UCSD-AML1 (cell line): ENCODE data around the gene WDR27.
"Not testable (repeated sequence)": the region's sequence is repeated elsewhere in the genome, so short reads cannot be mapped to it uniquely, and the experiment has no call there.

Experiments
- DNase-seq: peaks from one replicate; lab custom pipeline; 2025; ENCODE audit not compliant: unreplicated experiment; lab: John Stamatoyannopoulos, UW

Gene WDR27

DNA sequence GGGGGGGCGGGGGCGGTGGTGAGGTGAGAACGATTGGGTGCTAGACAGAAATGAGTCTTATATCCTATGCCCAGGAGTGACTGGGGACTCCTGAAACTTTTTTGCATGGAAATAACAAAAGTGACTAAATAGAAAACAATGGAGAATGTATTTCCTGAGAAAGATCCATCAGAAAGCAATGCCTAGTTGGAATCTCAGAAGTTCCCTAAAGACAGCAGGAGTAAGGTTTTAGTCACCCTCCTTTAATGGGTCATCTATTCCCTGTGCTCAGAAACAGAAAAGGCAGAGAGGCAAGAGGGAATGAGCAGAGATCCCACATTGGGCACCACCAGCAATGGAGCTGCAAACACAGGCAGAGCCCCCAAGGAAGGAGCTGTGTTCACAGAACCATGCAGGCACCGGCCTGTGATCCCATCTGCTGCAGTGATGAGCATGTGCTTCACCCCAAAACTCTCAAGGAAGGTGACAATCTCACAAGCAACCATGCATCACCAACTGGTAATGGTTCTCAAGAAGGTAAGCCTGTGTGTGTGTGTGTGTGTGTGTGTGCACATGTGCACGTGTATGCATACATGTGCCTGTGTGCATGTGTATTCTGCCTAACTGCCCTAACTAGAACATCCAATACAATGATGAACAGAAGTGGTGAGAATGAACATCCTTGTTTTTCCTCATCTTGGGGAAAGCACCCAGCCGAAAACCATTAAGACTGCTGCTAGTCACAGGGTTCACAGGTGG is 168.4 kb downstream of the WDR27 start:
- DNase-seq, result no peak

DNA sequence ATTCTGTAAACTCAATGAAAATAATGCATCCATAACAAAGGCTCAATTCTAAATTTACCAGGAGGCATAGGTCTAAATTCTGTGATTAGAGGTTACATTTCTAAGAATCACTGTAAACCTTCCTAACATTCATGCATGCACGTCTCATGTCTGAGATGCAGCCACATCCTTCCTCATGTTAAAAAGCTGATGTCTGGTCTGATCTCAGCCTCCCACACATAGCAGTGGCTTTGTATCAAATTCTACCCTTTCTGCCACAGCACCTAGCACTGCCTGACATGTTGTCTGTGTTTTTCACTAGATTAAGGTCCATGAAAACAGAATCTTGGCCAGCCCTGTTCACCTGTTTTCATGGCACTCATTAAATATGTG is 171.1 kb downstream of the WDR27 start:
- DNase-seq, result no peak

DNA sequence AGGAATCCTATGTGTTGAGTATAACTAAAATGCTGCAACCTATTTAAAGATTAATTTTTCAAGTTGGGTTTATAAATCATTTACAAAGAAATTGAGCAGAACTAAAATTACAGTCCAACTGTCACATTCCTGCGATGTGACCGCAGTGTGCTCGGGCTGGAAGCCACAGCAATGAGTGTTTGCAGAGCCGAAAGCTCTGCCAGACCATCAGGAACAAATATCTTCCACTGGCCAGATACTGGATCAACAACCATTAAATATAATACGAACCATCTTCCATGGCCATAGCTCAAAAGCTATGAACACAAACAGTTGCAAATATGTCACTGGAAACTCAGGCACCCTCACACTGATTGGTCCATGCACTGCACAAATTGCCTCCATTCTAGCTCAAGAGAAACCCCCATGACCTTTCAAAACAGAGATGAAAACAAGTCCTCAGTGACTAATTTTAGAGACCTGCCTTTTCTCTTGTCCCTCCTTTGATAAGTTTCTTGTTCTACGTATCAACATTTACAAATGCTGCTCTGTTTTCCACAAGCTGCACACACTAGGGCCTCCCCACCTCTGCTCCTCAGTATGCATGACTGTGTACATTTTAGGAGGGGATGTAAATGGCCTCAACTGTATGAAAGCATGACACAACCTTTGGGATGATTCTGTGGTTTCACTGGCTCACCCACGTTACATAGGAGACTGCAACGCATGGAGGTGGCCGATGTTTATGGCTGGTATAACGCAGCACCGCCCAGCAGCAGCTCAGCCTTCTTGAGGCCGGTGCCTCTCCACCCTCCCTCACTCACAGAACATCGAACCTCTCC is 171.7 kb downstream of the WDR27 start:
- DNase-seq, result no peak

DNA sequence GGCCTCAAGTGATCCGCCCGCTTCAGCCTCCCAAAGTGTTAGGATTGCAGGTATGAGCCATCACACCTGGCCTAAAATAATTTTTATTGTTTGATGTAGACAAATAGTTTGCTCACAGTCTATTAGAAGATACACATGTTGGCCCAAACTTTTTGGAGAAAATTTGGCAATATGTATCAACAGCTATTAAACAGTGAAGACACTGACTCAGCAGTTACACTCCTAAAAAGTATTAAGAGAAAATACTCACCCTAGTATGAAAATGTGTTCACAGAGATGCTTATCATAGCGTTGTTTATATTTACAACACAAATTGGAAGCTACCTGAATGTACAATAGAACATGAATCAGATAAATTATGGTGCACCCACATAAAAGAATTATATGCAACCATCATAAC is 173.1 kb downstream of the WDR27 start:
- DNase-seq, result no peak

DNA sequence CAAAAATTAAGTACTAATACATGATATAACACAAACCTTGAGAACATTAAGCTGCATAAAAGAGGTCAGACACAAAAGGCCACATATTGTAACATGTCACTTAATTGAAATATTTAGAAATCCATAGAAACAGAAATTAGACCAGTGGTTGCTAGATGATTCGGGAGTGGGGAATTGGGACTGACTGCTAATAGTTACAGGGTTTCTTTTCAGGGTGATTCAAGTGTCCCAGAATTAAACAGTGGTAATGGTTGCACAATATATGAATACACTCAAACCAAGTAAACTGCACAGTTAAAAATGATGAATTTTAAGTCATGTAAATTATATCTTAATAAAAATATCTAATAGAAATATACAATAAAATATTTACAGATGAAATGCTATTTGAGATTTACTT is 174.5 kb downstream of the WDR27 start:
- DNase-seq, result no peak

DNA sequence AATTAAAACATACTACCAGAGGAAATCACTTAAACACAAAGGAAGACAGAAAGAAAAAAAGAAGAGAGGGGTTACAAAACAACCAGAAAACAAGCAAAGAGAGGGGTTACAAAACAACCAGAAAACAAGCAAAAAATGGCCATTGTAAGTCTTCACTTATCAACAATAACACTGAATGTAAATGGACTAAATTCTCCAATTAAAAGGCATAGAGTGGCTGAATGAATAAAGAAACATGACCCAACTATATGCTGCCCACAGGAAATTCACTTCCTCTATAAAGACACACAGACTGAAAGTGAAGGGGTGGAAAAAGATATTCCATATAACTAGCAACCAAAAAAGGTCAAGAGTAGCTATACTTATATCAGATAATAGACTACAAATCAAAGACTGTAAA is 180.0 kb downstream of the WDR27 start:
- DNase-seq, result no peak

DNA sequence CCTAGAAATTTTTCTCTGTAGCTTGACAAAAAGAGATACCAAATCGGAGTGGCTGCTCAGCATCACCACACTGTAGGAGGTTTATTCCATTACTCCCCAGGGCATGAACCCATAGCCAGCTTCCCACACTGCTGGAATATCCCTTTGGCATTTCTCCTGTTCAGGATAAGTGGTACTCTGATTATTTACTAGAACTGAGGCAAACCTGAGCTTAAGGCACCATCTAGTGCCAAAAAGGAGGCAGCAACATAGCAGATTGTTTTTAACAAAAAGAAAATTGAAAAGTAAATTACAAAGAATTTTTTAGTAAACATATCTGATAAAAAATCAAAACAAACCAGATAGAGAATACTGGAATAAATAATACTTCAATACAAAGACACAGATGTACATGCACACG is 181.7 kb downstream of the WDR27 start:
- no peak for DNase-seq

DNA sequence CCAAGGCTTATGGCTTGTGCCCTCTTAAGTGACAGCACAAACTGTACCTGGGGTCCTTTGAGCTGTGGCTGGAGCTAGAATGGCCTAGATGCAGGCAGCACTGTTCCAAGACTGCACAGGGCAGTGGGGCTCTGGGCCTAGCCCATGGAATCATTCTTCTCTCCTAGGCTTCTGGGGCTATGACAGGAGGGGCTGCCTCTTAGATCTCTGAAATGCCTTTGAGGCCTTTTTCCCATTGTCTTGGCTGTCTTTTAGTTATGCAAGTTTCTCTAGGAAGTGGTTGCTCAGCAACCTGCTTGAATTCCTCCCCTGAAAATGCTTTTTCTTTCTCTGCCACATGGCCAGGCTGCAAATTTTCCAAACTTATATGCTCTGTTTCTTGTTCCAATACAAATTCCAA is 183.4 kb downstream of the WDR27 start:
- DNase-seq, result no peak

DNA sequence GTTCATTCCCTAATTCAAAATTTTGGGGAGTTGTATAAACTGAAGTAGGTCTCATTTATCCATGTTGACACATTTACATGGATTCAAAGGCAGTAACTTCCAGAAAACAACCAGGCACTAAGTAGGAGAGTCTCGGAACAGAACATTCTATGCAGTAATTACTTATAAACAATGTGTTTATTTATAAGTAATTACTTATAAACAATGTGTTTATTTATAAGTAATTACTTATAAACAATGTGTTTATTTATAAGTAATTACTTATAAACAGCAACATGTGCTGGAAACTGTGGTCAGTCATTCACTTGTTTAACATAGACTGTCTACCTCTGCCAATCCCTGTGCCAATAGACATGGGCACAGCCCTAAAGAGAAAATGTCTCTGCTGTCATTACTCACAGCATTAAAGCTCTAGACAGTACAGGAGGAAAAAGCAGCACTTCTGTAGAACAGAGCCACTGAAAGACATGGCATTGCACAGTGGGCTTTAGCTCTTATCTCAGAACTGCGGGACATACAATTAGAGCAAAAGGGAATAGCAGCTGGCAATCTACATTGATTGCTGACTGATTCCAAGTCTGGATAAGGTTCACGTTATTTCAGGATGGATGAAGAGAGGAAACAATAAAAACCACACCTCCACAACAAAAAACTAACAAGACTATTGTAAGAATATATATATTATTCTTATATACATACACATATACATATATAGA is 188.2 kb downstream of the WDR27 start:
- DNase-seq, result no peak

DNA sequence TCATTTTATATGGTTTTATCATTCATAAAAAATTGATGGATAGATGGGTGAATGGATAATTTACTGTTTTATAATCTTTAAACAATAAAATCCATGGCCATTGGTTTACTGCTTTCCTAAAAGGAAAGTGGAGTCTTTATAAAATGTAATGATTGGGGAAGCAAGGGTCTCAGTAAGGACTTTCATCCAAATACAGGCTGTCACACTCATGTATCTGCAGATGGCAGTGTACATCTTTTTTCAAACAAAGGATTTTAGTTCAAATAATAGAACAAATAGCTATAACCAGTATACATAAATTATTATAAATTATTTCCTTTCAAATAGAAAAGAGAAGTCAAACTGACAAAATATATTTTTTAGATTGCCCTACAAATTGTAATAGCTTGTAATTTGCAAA is 190.0 kb downstream of the WDR27 start:
- DNase-seq, result not testable (repeated sequence)

DNA sequence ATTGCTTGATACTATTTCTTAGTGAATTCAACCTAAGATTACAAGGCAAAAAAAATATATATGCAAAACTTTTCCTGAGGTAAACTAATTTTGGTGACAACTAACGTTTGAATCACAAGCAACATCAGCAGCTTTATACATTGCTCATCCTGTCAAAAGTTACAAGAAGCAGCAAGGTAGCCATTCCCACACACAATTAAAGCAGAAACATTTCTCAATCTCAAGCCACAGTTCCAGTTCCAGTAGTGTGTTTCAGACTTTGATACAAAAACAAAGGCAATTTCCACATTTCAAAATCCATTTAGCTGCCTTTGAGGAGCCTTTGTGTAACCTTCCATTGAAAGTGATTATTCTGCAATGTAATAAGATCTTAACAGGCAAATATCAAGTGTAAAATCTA is 191.0 kb downstream of the WDR27 start:
- no peak for DNase-seq

DNA sequence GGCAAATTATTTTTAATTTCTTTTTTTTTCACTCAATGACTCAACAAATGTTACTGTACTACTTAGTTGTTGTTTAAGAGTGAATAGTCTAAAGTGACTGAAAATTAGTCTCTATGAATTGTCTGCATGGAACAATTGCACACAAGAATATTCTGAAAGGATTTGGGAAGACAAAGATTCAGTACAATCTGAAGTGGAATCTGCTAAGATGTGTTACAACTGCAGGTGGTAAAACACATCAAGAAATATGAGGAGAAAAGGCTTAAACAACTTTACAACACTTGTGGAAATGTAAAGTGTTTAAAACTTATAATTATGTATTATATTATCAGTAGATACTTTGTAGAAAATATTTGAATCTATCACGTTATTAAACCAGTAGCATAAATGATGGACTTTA is 193.4 kb downstream of the WDR27 start:
- DNase-seq, result no peak

DNA sequence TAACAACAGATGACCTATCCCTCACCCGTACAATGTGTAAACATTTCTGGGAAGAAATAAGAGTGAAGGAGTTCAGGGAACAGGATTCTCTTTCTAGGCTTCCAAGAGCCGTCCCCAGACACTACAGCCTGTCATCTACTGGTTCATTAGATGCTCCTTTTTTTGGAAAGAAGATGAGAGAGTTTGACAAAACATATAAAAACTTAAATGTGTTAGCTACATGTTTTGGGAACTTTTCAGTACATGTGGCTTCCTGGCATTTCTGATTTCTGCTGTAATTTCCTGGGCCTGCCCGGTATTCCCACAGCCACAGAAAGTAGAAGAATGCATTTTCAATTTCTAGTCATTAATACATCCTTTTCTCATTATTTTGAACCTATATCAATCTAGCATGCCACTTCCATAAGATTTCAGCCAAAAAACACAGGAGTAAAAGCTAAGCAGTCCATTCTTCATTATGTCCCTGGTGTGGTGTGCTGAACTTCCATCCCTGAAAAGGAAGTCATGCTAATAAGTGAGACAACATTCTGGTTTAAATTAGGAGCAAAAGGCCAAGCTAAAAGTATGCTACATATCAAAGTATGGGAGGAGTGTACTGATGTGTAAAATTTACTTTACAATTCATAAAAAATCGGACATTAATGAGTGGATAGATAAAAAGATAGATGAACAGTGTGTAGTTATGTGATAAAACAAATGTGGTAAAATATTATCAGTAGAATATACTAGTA is 198.2 kb downstream of the WDR27 start:
- no peak for DNase-seq

DNA sequence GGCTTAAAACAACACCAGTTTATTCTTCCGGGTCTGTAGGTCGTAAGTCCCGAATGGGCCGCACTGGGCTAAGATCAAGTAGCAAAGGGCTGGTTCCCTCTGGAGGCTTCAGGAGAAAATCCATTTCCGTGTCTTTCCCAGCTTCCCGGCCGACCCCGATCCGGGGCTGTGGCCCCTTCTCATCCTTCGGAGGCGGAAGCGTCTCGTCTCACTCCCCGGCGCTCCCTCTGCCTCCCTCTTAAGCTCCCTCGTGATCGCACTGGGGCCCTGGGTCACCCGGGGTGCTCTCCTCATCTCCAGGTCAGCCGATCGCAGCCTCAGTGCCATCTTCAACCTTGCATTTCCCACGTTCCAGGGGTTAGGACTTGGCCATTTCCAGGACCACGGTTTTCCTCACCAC is 199.4 kb downstream of the WDR27 start:
- DNase-seq, result no peak

DNA sequence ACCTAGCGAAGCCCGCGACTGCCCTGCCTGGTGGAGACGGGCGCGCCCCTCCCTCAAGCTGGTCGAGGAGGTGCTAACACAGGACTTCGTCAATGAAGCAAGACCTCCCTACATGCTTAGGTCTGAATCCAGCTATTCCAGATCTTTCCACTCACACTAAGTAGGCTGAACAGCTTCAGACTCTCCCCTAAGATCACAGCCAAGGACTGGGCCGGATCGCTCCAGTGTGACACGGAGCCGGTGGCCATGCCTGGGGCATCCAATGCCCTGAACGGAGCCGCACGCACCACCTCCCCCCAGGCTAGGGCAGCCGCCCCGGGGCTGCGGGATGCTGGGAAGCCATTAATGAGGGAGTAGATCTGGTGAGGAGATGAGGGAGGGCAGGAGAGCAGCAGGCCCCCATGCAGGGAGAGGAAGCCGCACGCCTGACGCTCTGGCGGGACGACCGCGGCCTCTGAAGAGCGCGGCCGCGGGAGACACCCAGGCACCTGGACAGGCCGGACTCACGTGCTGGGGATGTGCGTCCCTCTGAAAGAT is 200.0 kb downstream of the WDR27 start:
- no peak for DNase-seq

DNA sequence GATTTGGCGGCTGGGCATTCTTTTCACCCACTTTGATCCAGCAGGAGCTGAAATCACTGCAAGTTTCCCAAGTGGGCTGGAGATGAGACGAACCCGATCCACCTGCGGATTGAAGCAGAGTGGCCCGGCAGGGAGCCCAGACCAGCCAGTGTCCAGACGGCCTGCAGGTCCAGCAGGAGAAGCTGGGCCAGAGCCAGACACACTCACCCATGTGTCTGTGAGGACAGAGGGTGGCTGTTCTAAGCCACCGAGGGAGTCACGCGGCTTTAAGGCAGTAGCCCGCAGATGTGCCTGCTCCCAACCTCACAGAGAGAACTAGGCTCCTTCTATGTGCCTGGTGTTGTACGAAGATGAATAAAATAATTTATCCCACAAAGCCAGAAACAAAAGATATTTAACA is 200.7 kb downstream of the WDR27 start:
- DNase-seq, result no peak

DNA sequence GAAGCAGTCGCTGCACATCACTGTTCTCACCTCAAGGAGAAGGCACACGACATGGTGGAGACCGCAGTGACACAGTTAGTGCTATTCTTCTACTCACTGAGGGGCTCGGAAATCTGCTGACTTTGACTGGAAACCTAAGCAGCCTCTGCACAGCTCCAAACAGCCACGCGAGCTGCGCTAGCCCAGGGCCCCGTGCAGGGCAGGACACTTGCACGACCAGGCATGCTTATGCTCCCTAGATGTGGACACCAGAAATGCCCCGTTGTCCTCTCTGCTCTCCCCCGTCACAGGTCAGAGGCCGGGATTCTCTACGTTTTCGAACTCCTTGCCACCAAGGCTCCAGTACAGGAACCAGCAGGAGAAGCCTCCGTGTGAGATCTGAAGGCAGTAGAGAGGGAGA is 201.1 kb downstream of the WDR27 start:
- DNase-seq, result no peak

DNA sequence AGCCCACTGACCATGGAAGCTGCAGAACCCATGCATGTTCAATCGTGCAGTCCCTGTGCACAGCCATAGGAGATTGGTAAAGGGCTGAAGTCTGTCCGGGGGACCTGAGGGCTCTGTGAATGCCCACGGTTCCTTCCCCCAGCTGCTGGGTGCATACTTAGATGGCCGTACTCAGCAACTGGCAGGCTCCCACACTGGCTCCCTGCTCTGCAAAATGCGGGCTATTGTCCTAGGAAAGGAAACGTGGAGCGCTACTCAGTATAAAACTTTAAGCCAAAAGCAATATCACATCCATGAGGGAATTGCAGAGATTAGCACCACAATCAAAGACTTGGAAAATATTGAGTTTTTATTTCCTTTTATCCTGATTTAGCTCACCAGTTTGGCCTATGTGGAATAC is 202.0 kb downstream of the WDR27 start:
- DNase-seq, result no peak

DNA sequence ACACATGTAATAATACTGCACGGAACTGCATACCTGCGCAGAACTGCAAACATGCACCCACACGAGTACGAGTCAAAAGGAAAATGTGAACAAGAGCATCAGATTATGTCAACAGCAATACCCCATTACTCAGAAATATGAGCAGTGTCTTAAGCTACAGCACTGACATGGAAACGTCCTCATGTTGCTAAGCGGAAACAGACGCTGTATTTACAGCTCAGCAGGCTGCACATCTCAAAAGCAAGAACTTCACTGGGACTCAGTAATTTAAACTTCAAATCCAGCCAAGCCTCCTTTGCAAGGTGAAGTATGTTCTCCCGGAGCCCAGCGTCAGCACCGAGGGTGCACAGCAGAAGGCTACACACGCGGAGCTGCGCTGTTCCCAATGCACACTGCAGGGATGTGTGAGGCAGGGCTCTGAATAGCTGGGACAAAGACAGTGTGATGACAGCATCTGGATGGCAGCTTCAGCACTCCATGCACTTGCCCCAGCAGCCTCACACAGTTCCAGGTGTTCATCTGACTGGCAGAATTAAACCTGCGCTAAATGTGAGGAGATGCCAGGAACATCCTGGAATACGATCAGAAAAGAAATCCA is 202.8 kb downstream of the WDR27 start:
- no peak for DNase-seq

DNA sequence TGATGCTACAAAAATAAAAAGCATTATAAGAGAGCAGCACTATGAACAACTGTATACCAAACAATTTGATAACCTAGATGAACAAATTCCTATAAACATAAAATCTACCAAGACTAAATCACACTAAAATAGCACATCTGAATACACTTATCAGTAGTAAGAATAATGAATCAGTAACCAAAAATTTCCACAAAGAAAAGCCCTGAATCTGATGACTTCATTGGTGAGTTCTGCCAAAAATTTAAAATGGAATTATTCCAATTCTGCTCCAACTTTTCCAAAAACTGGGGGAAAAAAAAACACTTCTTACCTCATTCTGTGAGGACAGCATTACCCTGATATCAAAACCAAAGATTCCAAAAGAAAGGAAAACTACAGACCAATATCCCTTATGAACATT is 206.2 kb downstream of the WDR27 start:
- no peak for DNase-seq

DNA sequence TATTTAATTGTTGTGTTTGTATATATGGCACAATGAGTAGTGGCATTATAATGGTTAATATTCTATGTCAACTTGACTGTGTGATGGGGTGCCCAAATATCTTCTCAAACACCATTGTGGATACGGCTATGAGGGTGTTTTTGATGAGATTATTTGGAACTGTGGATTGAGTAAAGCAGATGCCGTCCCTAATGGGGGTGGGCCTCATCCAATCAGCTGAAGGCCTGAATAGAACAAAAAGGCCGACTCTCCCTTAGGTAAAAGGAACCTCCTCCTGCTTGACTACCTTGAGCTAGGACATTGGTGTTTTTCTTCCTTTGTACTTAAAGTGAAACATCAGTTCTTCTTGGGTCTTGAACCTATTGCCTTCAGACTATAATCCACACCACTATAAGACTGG is 207.8 kb downstream of the WDR27 start:
- DNase-seq, result no peak
